ENCODE results near the gene CFHR2. TPM values are rescaled to one million over a fixed set of nuclear protein-coding genes. Genes with fewer than 3 reads are reported as not detected.

The CFHR2 gene
- total RNA-seq, 4 donors from 2014 or later, result not detected

DNA sequence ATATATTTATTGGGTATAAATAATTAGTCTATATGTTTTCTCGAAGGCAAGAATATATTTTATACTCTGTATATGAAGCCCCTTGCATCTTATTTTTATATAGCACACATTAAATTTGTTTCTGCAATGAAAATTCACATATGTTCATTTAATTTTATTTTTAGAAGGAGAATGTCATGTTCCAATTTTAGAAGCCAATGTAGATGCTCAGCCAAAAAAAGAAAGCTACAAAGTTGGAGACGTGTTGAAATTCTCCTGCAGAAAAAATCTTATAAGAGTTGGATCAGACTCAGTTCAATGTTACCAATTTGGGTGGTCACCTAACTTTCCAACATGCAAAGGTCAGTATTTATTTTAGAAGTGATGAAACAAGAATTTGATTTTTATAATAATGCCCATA lies 50.4 kb downstream of the CFHR2 start:
- Histone ChIP-seq H3K36me3 (no peaks in the 10 kb centered on the region), H3K4me3 (no peak overlapping the region), H3K4me1 (no peaks in the 10 kb centered on the region), H3K9me3 (no peaks in the 10 kb centered on the region), H3K27me3 (peaks cover 4% of the 10 kb centered on the region), H3K27ac (no peak overlapping the region)
- no peak for ATAC-seq
- TF ChIP-seq, protein P1, sequence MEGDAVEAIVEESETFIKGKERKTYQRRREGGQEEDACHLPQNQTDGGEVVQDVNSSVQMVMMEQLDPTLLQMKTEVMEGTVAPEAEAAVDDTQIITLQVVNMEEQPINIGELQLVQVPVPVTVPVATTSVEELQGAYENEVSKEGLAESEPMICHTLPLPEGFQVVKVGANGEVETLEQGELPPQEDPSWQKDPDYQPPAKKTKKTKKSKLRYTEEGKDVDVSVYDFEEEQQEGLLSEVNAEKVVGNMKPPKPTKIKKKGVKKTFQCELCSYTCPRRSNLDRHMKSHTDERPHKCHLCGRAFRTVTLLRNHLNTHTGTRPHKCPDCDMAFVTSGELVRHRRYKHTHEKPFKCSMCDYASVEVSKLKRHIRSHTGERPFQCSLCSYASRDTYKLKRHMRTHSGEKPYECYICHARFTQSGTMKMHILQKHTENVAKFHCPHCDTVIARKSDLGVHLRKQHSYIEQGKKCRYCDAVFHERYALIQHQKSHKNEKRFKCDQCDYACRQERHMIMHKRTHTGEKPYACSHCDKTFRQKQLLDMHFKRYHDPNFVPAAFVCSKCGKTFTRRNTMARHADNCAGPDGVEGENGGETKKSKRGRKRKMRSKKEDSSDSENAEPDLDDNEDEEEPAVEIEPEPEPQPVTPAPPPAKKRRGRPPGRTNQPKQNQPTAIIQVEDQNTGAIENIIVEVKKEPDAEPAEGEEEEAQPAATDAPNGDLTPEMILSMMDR (IDR thresholded peaks at IDR 0.05), result no peak
- TF ChIP-seq POLR2A (IDR thresholded peaks at IDR 0.05), result no peak
- TF ChIP-seq EP300 (IDR thresholded peaks at IDR 0.05), result no peak
- no peak for TF ChIP-seq POLR2AphosphoS5 (IDR thresholded peaks at IDR 0.05)
- 28 to 50% methylated on average over 2 of the region's 2 CpGs for WGBS, 2 donors (ENCODE audit: low coverage in 1 of 2)

- no peaks in the 10 kb centered on the region for H3K4me1 ChIP-seq
- H3K4me3 ChIP-seq, result no peak overlapping the region
- H3K36me3 ChIP-seq, result no peaks in the 10 kb centered on the region
- H3K9me3 ChIP-seq, result no peaks in the 10 kb centered on the region
- TF ChIP-seq POLR2AphosphoS5 (IDR thresholded peaks at IDR 0.05) (no peak), POLR2A (IDR thresholded peaks at IDR 0.05) (no peak), EP300 (IDR thresholded peaks at IDR 0.05) (no peak)
- TF ChIP-seq, protein P1 (IDR thresholded peaks at IDR 0.05), result no peak
- no peak overlapping the region for H3K27ac ChIP-seq
- 36 to 70% methylated on average over 1 of the region's 1 CpG for WGBS, 2 donors (ENCODE audit: low coverage in 1 of 2)
- no peak for ATAC-seq
- H3K27me3 ChIP-seq, result no peaks in the 10 kb centered on the region
Observed at GRCh38 chr1:196997423-196997822, 53.9 kb downstream of the CFHR2 start.

GRCh38 chr1:197001828-197002227 lies 58.3 kb downstream of the CFHR2 start:
- Histone ChIP-seq H3K4me1 (no peaks in the 10 kb centered on the region), H3K4me3 (no peak overlapping the region), H3K36me3 (no peaks in the 10 kb centered on the region), H3K27ac (no peak overlapping the region), H3K9me3 (no peaks in the 10 kb centered on the region), H3K27me3 (no peaks in the 10 kb centered on the region)
- 59 to 77% methylated on average over 2 of the region's 2 CpGs for WGBS, 2 donors (ENCODE audit: low coverage in 1 of 2)
- no peak for TF ChIP-seq EP300 (IDR thresholded peaks at IDR 0.05)
- no peak for TF ChIP-seq POLR2A (IDR thresholded peaks at IDR 0.05)
- no peak for TF ChIP-seq POLR2AphosphoS5 (IDR thresholded peaks at IDR 0.05)
- TF ChIP-seq, protein P1 (IDR thresholded peaks at IDR 0.05), result no peak
- no peak for ATAC-seq

GRCh38 chr1:197003132-197003531 lies 59.6 kb downstream of the CFHR2 start:
- TF ChIP-seq POLR2AphosphoS5 (IDR thresholded peaks at IDR 0.05), result no peak
- TF ChIP-seq, protein P1 (IDR thresholded peaks at IDR 0.05), result no peak
- TF ChIP-seq POLR2A (IDR thresholded peaks at IDR 0.05), result no peak
- no peak for TF ChIP-seq EP300 (IDR thresholded peaks at IDR 0.05)
- H3K9me3 ChIP-seq, result no peaks in the 10 kb centered on the region
- no peaks in the 10 kb centered on the region for H3K27me3 ChIP-seq
- no peak overlapping the region for H3K27ac ChIP-seq
- WGBS, 2 donors (ENCODE audit: low coverage in 1 of 2), result 43% methylated on average over 2 of the region's 2 CpGs; no CpG with 5 or more reads in 1 of the 2 donors
- H3K4me3 ChIP-seq, result no peak overlapping the region
- no peaks in the 10 kb centered on the region for H3K4me1 ChIP-seq
- ATAC-seq, result no peak
- no peaks in the 10 kb centered on the region for H3K36me3 ChIP-seq

DNA sequence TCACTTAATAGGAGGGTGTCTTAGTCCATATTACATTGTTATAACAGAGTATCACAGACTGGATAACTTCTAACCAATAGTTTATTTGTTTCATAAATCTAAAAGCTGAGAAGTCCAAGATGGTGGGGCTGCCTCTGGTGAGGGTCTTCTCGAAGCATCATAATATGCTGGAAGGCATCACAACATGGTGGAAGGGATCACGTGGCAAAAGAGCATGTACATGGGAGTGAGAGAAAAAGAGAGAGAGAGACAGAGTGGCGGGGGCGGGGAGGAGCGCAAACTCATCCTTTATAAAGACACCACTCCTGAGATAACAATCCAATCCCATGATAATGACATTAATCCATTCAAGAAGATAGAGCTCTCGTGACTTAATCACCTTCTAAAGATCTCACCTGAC lies 65.3 kb downstream of the CFHR2 start:
- no peak for TF ChIP-seq EP300 (IDR thresholded peaks at IDR 0.05)
- TF ChIP-seq, protein P1 (IDR thresholded peaks at IDR 0.05), result no peak
- TF ChIP-seq POLR2A (IDR thresholded peaks at IDR 0.05), result no peak
- TF ChIP-seq POLR2AphosphoS5 (IDR thresholded peaks at IDR 0.05), result no peak
- Histone ChIP-seq H3K9me3 (peaks cover 0 to 8% (median 0%) of the 10 kb centered on the region in 3 donors), H3K27me3 (no peaks in the 10 kb centered on the region), H3K36me3 (no peaks in the 10 kb centered on the region), H3K4me3 (no peak overlapping the region), H3K4me1 (no peaks in the 10 kb centered on the region), H3K27ac (no peak overlapping the region)
- 66 to 79% methylated on average over 3 of the region's 6 CpGs for WGBS, 2 donors (ENCODE audit: low coverage in 1 of 2)
- ATAC-seq, result no peak
